B cell (primary cell): ENCODE data around the gene TMEM26. TPM values are rescaled to one million over a fixed set of nuclear protein-coding genes. Genes with fewer than 3 reads are reported as not detected.

Experiments used
- ATAC-seq: fragments of 200-7000 bp; cut with Tn5 transposase; one replicate; pipeline ENCODE4 v1.10.0; 2021; ENCODE audit warnings: low read depth, mild to moderate bottlenecking, moderate number of reproducible peaks, moderate library complexity
- CTCF ChIA-PET: fragments of 350-600 bp; sonication (Branson Sonifier 250); formaldehyde crosslinking; loops from one replicate; lab custom pipeline; 2021; ENCODE audit warnings: antibody characterized with exemption, inconsistent platforms; lab: Charles Lee
- POLR2A ChIA-PET: fragments of 350-600 bp; sonication (Branson Sonifier 250); formaldehyde crosslinking; loops from one replicate; lab custom pipeline; 2021; ENCODE audit warnings: antibody characterized with exemption; lab: Charles Lee
- DNase-seq: peaks from one replicate; pipeline ENCODE4 v3.0.0; 2013
- H2AFZ ChIP-seq: 2 replicates; pipeline ENCODE4 v1.6.1; 2012; ENCODE audit warnings: mild to moderate bottlenecking, low read depth, low read length; ENCODE audit not compliant: insufficient read depth, poor library complexity, severe bottlenecking
- H3K27ac ChIP-seq, 2 donors: 1 replicate in 1 of 2; 2 replicates in 1 of 2; pipeline ENCODE4 v1.5.1; 2012 to 2013; ENCODE audit warnings: low read length in 2 of 2, mild to moderate bottlenecking in 2 of 2, moderate library complexity in 1 of 2
- H3K27me3 ChIP-seq, 4 experiments: fragments of 200-600 bp in 1 of 4; sonication (generic) in 1 of 4; replicated peaks in 1 of 4; 1 replicate in 2 of 4; 2 replicates in 2 of 4; pipeline versions ENCODE4 v1.6.1 to v1.7.0; 2013 to 2016; ENCODE audit warnings: low read length in 3 of 4, mild to moderate bottlenecking in 2 of 4, mixed read lengths in 1 of 4, moderate library complexity in 1 of 4; ENCODE audit not compliant: insufficient read depth in 4 of 4, control insufficient read depth in 3 of 4; ENCODE audit errors: control extremely low read depth in 1 of 4
- H3K36me3 ChIP-seq, 2 experiments: replicated peaks in 1 of 2; 1 replicate in 1 of 2; 2 replicates in 1 of 2; pipeline versions ENCODE4 v1.6.1 to v1.7.1; 2013; ENCODE audit warnings: low read length in 1 of 2; ENCODE audit not compliant: insufficient read depth in 2 of 2, control insufficient read depth in 1 of 2; ENCODE audit errors: control extremely low read depth in 1 of 2, extremely low read depth in 1 of 2
- H3K4me1 ChIP-seq, 2 donors: fragments of 200-600 bp in 1 of 2; sonication (generic) in 1 of 2; 1 replicate in 1 of 2; 2 replicates in 1 of 2; pipeline versions ENCODE4 v1.5.1 to v1.6.1; 2013 to 2017; ENCODE audit warnings: low read length in 2 of 2; ENCODE audit not compliant: control insufficient read depth in 2 of 2, insufficient read depth in 2 of 2
- H3K4me2 ChIP-seq: replicated peaks from 2 replicates; pipeline ENCODE3; 2012; ENCODE audit warnings: mild to moderate bottlenecking, low read depth, low read length; ENCODE audit not compliant: poor library complexity, severe bottlenecking
- H3K4me3 ChIP-seq, 5 experiments: fragments of 200-600 bp in 1 of 5; sonication (generic) in 1 of 5; 1 replicate in 3 of 5; 2 replicates in 2 of 5; pipeline versions ENCODE4 v1.5.1 to v1.7.0; 2011 to 2016; ENCODE audit warnings: low read length in 4 of 5, mild to moderate bottlenecking in 4 of 5, low read depth in 2 of 5, control low read depth in 1 of 5, moderate library complexity in 1 of 5; ENCODE audit not compliant: insufficient read depth in 1 of 5; ENCODE audit errors: control extremely low read depth in 1 of 5, extremely low read depth in 1 of 5
- H3K79me2 ChIP-seq: fragments of 200-600 bp; sonication (generic); one replicate; pipeline ENCODE4 v1.6.0; 2016; ENCODE audit warnings: low read length; ENCODE audit not compliant: control insufficient read depth, insufficient read depth
- H3K9ac ChIP-seq: fragments of 200-600 bp; sonication (generic); 2 replicates; pipeline ENCODE4 v1.6.1; 2017; ENCODE audit warnings: mild to moderate bottlenecking, low read length, moderate library complexity
- H3K9me3 ChIP-seq, 3 donors: one replicate each; pipeline versions ENCODE4 v1.6.1 to v1.7.1; 2013; ENCODE audit warnings: low read length in 2 of 3; ENCODE audit not compliant: control insufficient read depth in 2 of 3, insufficient read depth in 1 of 3; ENCODE audit errors: control extremely low read depth in 1 of 3
- H4K20me1 ChIP-seq: 2 replicates; pipeline ENCODE4 v1.6.0; 2012; ENCODE audit warnings: mild to moderate bottlenecking, low read length; ENCODE audit not compliant: insufficient read depth, control insufficient read depth, poor library complexity, severe bottlenecking
- H3K27ac Mint-ChIP-seq: one replicate; pipeline ENCODE4 v1.8.0; 2021; ENCODE audit warnings: mixed read lengths
- H3K27me3 Mint-ChIP-seq: one replicate; pipeline ENCODE4 v1.8.0; 2021; ENCODE audit warnings: mixed read lengths
- H3K4me1 Mint-ChIP-seq: one replicate; pipeline ENCODE4 v1.8.0; 2021; ENCODE audit warnings: mixed read lengths
- H3K4me3 Mint-ChIP-seq: one replicate; pipeline ENCODE4 v1.8.0; 2021; ENCODE audit warnings: mixed read lengths
- H3K9me3 Mint-ChIP-seq: one replicate; pipeline ENCODE4 v1.8.0; 2022; ENCODE audit warnings: mixed read lengths; ENCODE audit not compliant: insufficient read depth
- CTCF ChIP-seq: fragments of 200-600 bp; IDR thresholded peaks from one replicate; pipeline ENCODE4 v1.8.0; 2022; ENCODE audit warnings: antibody characterized with exemption, mild to moderate bottlenecking
- EZH2 ChIP-seq: IDR thresholded peaks from 2 replicates; pipeline ENCODE4 v1.6.1; 2012; ENCODE audit warnings: borderline replicate concordance, low read depth, mild to moderate bottlenecking, moderate library complexity, low read length; ENCODE audit not compliant: insufficient read depth, poor library complexity, severe bottlenecking
- WGBS: methylation state at CpG from one replicate; pipeline ENCODE4 v1.1.5; 2013; ENCODE audit warnings: missing lambda C conversion rate; ENCODE audit not compliant: insufficient coverage; 5-methylcytosine and 5-hydroxymethylcytosine counted together
- intact Hi-C: fragments of 100-400 bp; cut with micrococcal nuclease; formaldehyde crosslinking; loops from one replicate; pipeline ENCODE4 v1.10.0; 2022
- polyA plus RNA-seq: library from polyadenylated mRNA; depleted of rRNA; stranded (reverse); fragments of >200 nt; gene quantifications from 2 replicates; pipeline ENCODE4 v1.2.3, GENCODE V29; 2012
- total RNA-seq, 2 donors: library from RNA; stranded (reverse); fragments of 120-200 nt in 1 of 2; gene quantifications; 1 replicate in 1 of 2; 2 replicates in 1 of 2; pipeline versions ENCODE4 v1.2.3 to v1.2.4, GENCODE V29; 2013 to 2022

Gene TMEM26
- total and polyA plus RNA-seq, 2 donors (not counting 1 experiment from before 2014, with no cell fraction given), result not detected

GRCh38 chr10:61486738-61487396, 33.7 kb upstream of the TMEM26 start:
- POLR2A ChIA-PET, result no interaction called here
- H3K36me3 ChIP-seq, result no peaks in the 10 kb centered on the region
- no peak overlapping the region for H3K27ac Mint-ChIP-seq
- no peaks in the 10 kb centered on the region for H3K9me3 ChIP-seq
- H3K27ac ChIP-seq, result no peak overlapping the region
- H3K9ac ChIP-seq, result no peak overlapping the region
- no peak overlapping the region for H3K4me3 ChIP-seq
- ATAC-seq (no peak), DNase-seq (no peak)
- TF ChIP-seq CTCF (no peak), EZH2 (no peak)
- no peaks in the 10 kb centered on the region for H3K4me1 ChIP-seq
- H4K20me1 ChIP-seq, result no peaks in the 10 kb centered on the region
- no peaks in the 10 kb centered on the region for H3K27me3 ChIP-seq
- WGBS, result no CpG with 5 or more reads among the region's 2 CpGs
- H3K27me3 Mint-ChIP-seq, result no peaks in the 10 kb centered on the region
- H3K4me1 Mint-ChIP-seq, result no peaks in the 10 kb centered on the region
- H3K79me2 ChIP-seq, result no peaks in the 10 kb centered on the region
- no peak overlapping the region for H3K4me3 Mint-ChIP-seq
- intact Hi-C loops, result no loop called here
- H3K4me2 ChIP-seq, result no peak overlapping the region
- CTCF ChIA-PET, result no interaction called here
- H2AFZ ChIP-seq, result no peak overlapping the region
- H3K9me3 Mint-ChIP-seq, result no peaks in the 10 kb centered on the region

GRCh38 chr10:61486251-61486650, 33.1 kb upstream of the TMEM26 start:
- no peaks in the 10 kb centered on the region for H3K9me3 Mint-ChIP-seq
- Histone ChIP-seq H3K4me2 (no peak overlapping the region), H3K27ac (no peak overlapping the region), H3K36me3 (no peaks in the 10 kb centered on the region), H3K4me1 (no peaks in the 10 kb centered on the region), H3K4me3 (no peak overlapping the region), H3K9ac (no peak overlapping the region), H3K9me3 (no peaks in the 10 kb centered on the region), H4K20me1 (no peaks in the 10 kb centered on the region), H3K79me2 (no peaks in the 10 kb centered on the region), H3K27me3 (no peaks in the 10 kb centered on the region), H2AFZ (no peak overlapping the region)
- no peak overlapping the region for H3K4me3 Mint-ChIP-seq
- DNase-seq (no peak), ATAC-seq (no peak)
- ChIA-PET POLR2A (no interaction called here), CTCF (no interaction called here)
- no peaks in the 10 kb centered on the region for H3K4me1 Mint-ChIP-seq
- no peak overlapping the region for H3K27ac Mint-ChIP-seq
- intact Hi-C loops, result no loop called here
- no peak for TF ChIP-seq EZH2
- no peak for TF ChIP-seq CTCF
- H3K27me3 Mint-ChIP-seq, result no peaks in the 10 kb centered on the region
- no CpG with 5 or more reads among the region's 1 CpG for WGBS
